HCT116 (cell line): ENCODE measurements around the gene PPFIBP1. TPM values are rescaled to one million over a fixed set of nuclear protein-coding genes. Genes with fewer than 3 reads are reported as not detected.

Experiments used
- ATAC-seq: fragments of 200-7000 bp; cut with Tn5 transposase; 2 replicates; pipeline ENCODE4 v1.9.1; 2020; ENCODE audit warnings: mild to moderate bottlenecking, moderate library complexity
- BruUV-seq: library from RNA; stranded (reverse); fragments of 400-500 nt; replicated peaks from 2 replicates; lab custom pipeline; 2021; lab: Mats Ljungman, UMichigan
- CTCF ChIA-PET: fragments of 300-600 bp; sonication (Branson Sonifier 250); formaldehyde crosslinking; loops from one replicate; lab custom pipeline; 2021; ENCODE audit warnings: antibody characterized with exemption; lab: Charles Lee
- POLR2A ChIA-PET: fragments of 300-600, 350-600 bp; sonication (Branson Sonifier 250); formaldehyde crosslinking; loops from one replicate; lab custom pipeline; 2021; ENCODE audit warnings: antibody characterized with exemption; lab: Charles Lee
- RAD21 ChIA-PET, 2 experiments: fragments of 300-600 bp; sonication (Branson Sonifier 250); formaldehyde crosslinking; loops; one replicate each; lab custom pipeline; 2023; ENCODE audit warnings: low total read pairs in 2 of 2; ENCODE audit not compliant: uncharacterized antibody in 2 of 2, unreplicated experiment in 2 of 2, low non-redundant PET in 1 of 2; lab: Charles Lee
- DNase-seq: peaks from one replicate; pipeline ENCODE4 v3.0.0-alpha.2; 2010; ENCODE audit warnings: low read depth, low spot score
- H2AFZ ChIP-seq: fragments of 200-600 bp; shearing (Covaris generic), sonication (generic); 2 replicates; pipeline ENCODE4 v1.6.1; 2017; ENCODE audit warnings: low read depth, mixed run types, mixed read lengths, antibody characterized with exemption, low read length; ENCODE audit not compliant: poor library complexity, severe bottlenecking
- H3K27ac ChIP-seq: 2 replicates; pipeline ENCODE4 v1.5.1; 2012; ENCODE audit warnings: low read depth, low read length
- H3K27me3 ChIP-seq: fragments of 200-600 bp; sonication (generic); 2 replicates; pipeline ENCODE4 v1.6.1; 2016; ENCODE audit warnings: mixed run types, low read length, mixed read lengths; ENCODE audit not compliant: insufficient read depth
- H3K36me3 ChIP-seq, 2 experiments: fragments of 200-500 bp in 1 of 2; fragments of 200-600 bp in 1 of 2; sonication (Bioruptor generic) in 1 of 2; sonication (generic) in 1 of 2; 2 replicates each; pipeline versions ENCODE4 v1.5.1 to v1.6.1; 2014 to 2016; ENCODE audit warnings: low read length in 2 of 2, inconsistent platforms in 1 of 2, mixed read lengths in 1 of 2, mixed run types in 1 of 2; ENCODE audit not compliant: insufficient read depth in 2 of 2, control insufficient read depth in 1 of 2
- H3K4me1 ChIP-seq, 2 experiments: fragments of 200-600 bp in 1 of 2; sonication (generic) in 1 of 2; 2 replicates each; pipeline versions ENCODE4 v1.5.1 to v1.6.1; 2012 to 2017; ENCODE audit warnings: low read length in 2 of 2, inconsistent platforms in 1 of 2, mild to moderate bottlenecking in 1 of 2, mixed read lengths in 1 of 2, mixed run types in 1 of 2, moderate library complexity in 1 of 2; ENCODE audit not compliant: insufficient read depth in 2 of 2, control insufficient read depth in 1 of 2
- H3K4me2 ChIP-seq: fragments of 200-600 bp; sonication (generic); 2 replicates; pipeline ENCODE4 v1.6.1; 2017; ENCODE audit warnings: mixed run types, low read length, mixed read lengths
- H3K4me3 ChIP-seq, 2 experiments: fragments of 200-600 bp in 1 of 2; sonication (generic) in 1 of 2; replicated peaks in 1 of 2; 2 replicates each; pipeline ENCODE4 v1.5.1; 2011 to 2016; ENCODE audit warnings: low read length in 2 of 2, control low read depth in 1 of 2, low read depth in 1 of 2, mild to moderate bottlenecking in 1 of 2, mixed read lengths in 1 of 2, mixed run types in 1 of 2
- H3K79me2 ChIP-seq: fragments of 200-600 bp; sonication (generic); 2 replicates; pipeline ENCODE4 v1.6.1; 2017; ENCODE audit warnings: mild to moderate bottlenecking, mixed run types, low read length, moderate library complexity, mixed read lengths; ENCODE audit not compliant: insufficient read depth
- H3K9ac ChIP-seq: fragments of 200-600 bp; sonication (generic); 2 replicates; pipeline ENCODE4 v1.6.1; 2016; ENCODE audit warnings: low read length, mixed read lengths
- H3K9me2 ChIP-seq: fragments of 200-600 bp; sonication (generic), shearing (Covaris generic); 2 replicates; pipeline ENCODE4 v1.6.1; 2017; ENCODE audit warnings: mixed run types, mild to moderate bottlenecking, moderate library complexity; ENCODE audit not compliant: insufficient read depth
- H3K9me3 ChIP-seq, 2 experiments: fragments of 200-500 bp in 1 of 2; fragments of 200-600 bp in 1 of 2; sonication (Bioruptor generic) in 1 of 2; sonication (generic) in 1 of 2; 2 replicates each; pipeline ENCODE4 v1.6.1; 2014 to 2017; ENCODE audit warnings: low read length in 2 of 2, mixed read lengths in 2 of 2, inconsistent platforms in 1 of 2, low read depth in 1 of 2, mild to moderate bottlenecking in 1 of 2, mixed run types in 1 of 2, moderate library complexity in 1 of 2; ENCODE audit not compliant: control insufficient read depth in 1 of 2, insufficient read depth in 1 of 2
- H4K20me1 ChIP-seq: fragments of 200-600 bp; sonication (generic), shearing (Covaris generic); 2 replicates; pipeline ENCODE4 v1.6.1; 2017; ENCODE audit warnings: mixed run types, mild to moderate bottlenecking, moderate library complexity; ENCODE audit not compliant: insufficient read depth
- ATF3 ChIP-seq: IDR thresholded peaks from 2 replicates; pipeline ENCODE4 v1.6.1; 2012
- CBX3 ChIP-seq: IDR thresholded peaks from 2 replicates; pipeline ENCODE4 v1.6.1; 2012; ENCODE audit warnings: low read depth
- CEBPB ChIP-seq: IDR thresholded peaks from 2 replicates; pipeline ENCODE4 v1.6.1; 2012; ENCODE audit warnings: low read depth
- CTCF ChIP-seq, 3 experiments: fragments of 200-600 bp in 1 of 3; sonication (generic) in 1 of 3; IDR thresholded peaks in 2 of 3; conservative IDR thresholded peaks in 1 of 3; 2 replicates each; pipeline ENCODE4 v1.5.1; 2012 to 2017; ENCODE audit warnings: low read depth in 2 of 3, low read length in 2 of 3, antibody characterized with exemption in 1 of 3, borderline replicate concordance in 1 of 3, control low read depth in 1 of 3, mild to moderate bottlenecking in 1 of 3, mixed read lengths in 1 of 3, mixed run types in 1 of 3, moderate library complexity in 1 of 3; ENCODE audit not compliant: insufficient read depth in 1 of 3
- EGR1 ChIP-seq: IDR thresholded peaks from 2 replicates; pipeline ENCODE4 v1.6.1; 2012; ENCODE audit warnings: low read depth
- ELF1 ChIP-seq: IDR thresholded peaks from 2 replicates; pipeline ENCODE4 v1.6.1; 2012; ENCODE audit warnings: low read depth, borderline replicate concordance
- FOSL1 ChIP-seq: IDR thresholded peaks from 2 replicates; pipeline ENCODE4 v1.6.1; 2012; ENCODE audit warnings: low read depth
- JUND ChIP-seq: IDR thresholded peaks from 2 replicates; pipeline ENCODE4 v1.6.1; 2012
- MAX ChIP-seq: IDR thresholded peaks from 2 replicates; pipeline ENCODE4 v1.6.1; 2012
- POLR2AphosphoS5 ChIP-seq: IDR thresholded peaks from 2 replicates; pipeline ENCODE4 v1.6.1; 2011; ENCODE audit warnings: mild to moderate bottlenecking, low read depth, low read length, moderate library complexity
- RAD21 ChIP-seq: IDR thresholded peaks from 2 replicates; pipeline ENCODE4 v1.6.1; 2012; ENCODE audit warnings: low read depth, mild to moderate bottlenecking
- SIN3A ChIP-seq: IDR thresholded peaks from 2 replicates; pipeline ENCODE4 v1.6.1; 2012; ENCODE audit warnings: low read depth
- SP1 ChIP-seq: IDR thresholded peaks from 2 replicates; pipeline ENCODE4 v1.6.1; 2012; ENCODE audit warnings: low read depth
- SRF ChIP-seq: IDR thresholded peaks from 2 replicates; pipeline ENCODE4 v1.6.1; 2012; ENCODE audit warnings: low read depth
- TCF7L2 ChIP-seq: IDR thresholded peaks from 2 replicates; pipeline ENCODE4 v1.7.0; 2011; ENCODE audit warnings: borderline replicate concordance, inconsistent platforms; ENCODE audit not compliant: insufficient read depth, insufficient read length; ENCODE audit errors: extremely low read depth
- YY1 ChIP-seq: IDR thresholded peaks from 2 replicates; pipeline ENCODE4 v1.6.1; 2011; ENCODE audit warnings: low read length, low read depth, moderate library complexity, mild to moderate bottlenecking; ENCODE audit not compliant: insufficient replicate concordance; ENCODE audit errors: extremely low read depth
- ZBTB33 ChIP-seq: IDR thresholded peaks from 2 replicates; pipeline ENCODE4 v1.6.1; 2011; ENCODE audit warnings: mild to moderate bottlenecking, low read length, moderate library complexity; ENCODE audit not compliant: insufficient replicate concordance; ENCODE audit errors: extremely low read depth
- intact Hi-C: fragments of 100-400 bp; cut with micrococcal nuclease; formaldehyde crosslinking; loops from 2 replicates; pipeline ENCODE4 v1.10.0; 2022
- total RNA-seq: library from RNA; stranded (reverse); gene quantifications from one replicate; pipeline ENCODE4 v1.2.1, GENCODE V29; 2021; ENCODE audit not compliant: unreplicated experiment

Gene PPFIBP1
- total RNA-seq, 1 experiment from 2014 or later = 102 TPM

- no peaks in the 10 kb centered on the region for H3K36me3 ChIP-seq
- DNase-seq (peak; percentile 94), ATAC-seq (peak; percentile 89)
- peak; percentile 74 for TF ChIP-seq MAX
- peak; percentile 52; the same call in 1 of the 2 replicates for TF ChIP-seq JUND
- no peak for TF ChIP-seq ZBTB33
- TF ChIP-seq ATF3 = peak; percentile 88
- peak; percentile 85 for TF ChIP-seq CBX3
- TF ChIP-seq SRF = no peak
- peak; percentile 71 for TF ChIP-seq SP1
- peak; percentile 100 for TF ChIP-seq CEBPB
- TF ChIP-seq ELF1 = no peak
- TF ChIP-seq YY1 = no peak
- TF ChIP-seq CTCF (IDR thresholded peaks at IDR 0.05 in 2 of 3, conservative IDR thresholded peaks at IDR 0.05 in 1 of 3; ENCODE audit: borderline replicate concordance in 1 of 3, insufficient read depth in 1 of 3, low read depth in 2 of 3, low read length in 2 of 3) = no peak
- TF ChIP-seq TCF7L2 = peak; percentile 93
- 0 out of 2 replicates have a peak, but pooled peaks have one; percentile 10 for TF ChIP-seq POLR2AphosphoS5
- peak; percentile 25; the same call in 1 of the 2 replicates for TF ChIP-seq RAD21
- TF ChIP-seq FOSL1 = peak; percentile 46; the same call in 1 of the 2 replicates
- TF ChIP-seq SIN3A = peak; percentile 15
- TF ChIP-seq EGR1 = peak; percentile 89
- peak overlapping the region; percentile 82 for H3K27ac ChIP-seq
- H3K79me2 ChIP-seq = peaks cover 86% of the 10 kb centered on the region
- peak overlapping the region; percentile 25 to 48 for H3K4me3 ChIP-seq
- intact Hi-C loops = loop anchor here (2.0 kb wide), 1 partner anchor 25 kb away; the partner anchor contains the start of gene PPFIBP1
- peak overlapping the region; percentile 62 for H3K9ac ChIP-seq
- TSS peak; percentile 9 for BruUV-seq
- peak overlapping the region; percentile 84 for H3K4me2 ChIP-seq
- H3K9me2 ChIP-seq = no peaks in the 10 kb centered on the region
- peaks cover 81 to 96% of the 10 kb centered on the region in 2 experiments for H3K4me1 ChIP-seq
- RAD21 ChIA-PET = interaction anchor here (0.9 to 1.5 kb wide), 2 partner anchors 19 to 26 kb away, joined by 3 to 4 read pairs; partner anchors contain the start of gene PPFIBP1 (in 1 of the 2)
- POLR2A ChIA-PET = interaction anchor here (1.1 to 2.8 kb wide), 2 partner anchors 9 to 26 kb away, joined by 3 to 10 read pairs; partner anchors contain the start of gene PPFIBP1
- no peaks in the 10 kb centered on the region; the same call in 1 of the 2 replicates for H4K20me1 ChIP-seq
- no peaks in the 10 kb centered on the region for H3K9me3 ChIP-seq
- H2AFZ ChIP-seq = no peak overlapping the region
- no peaks in the 10 kb centered on the region for H3K27me3 ChIP-seq
- CTCF ChIA-PET = interaction anchor here (1.1 kb wide), 1 partner anchor 86 kb away, joined by 3 read pairs; no protein-coding TSS in a partner anchor
Measured at GRCh38 chr12:27549801-27550652, 26.0 kb downstream of the PPFIBP1 start.
